ELF-1 (cell line): Measurements from ENCODE around the gene MCRIP1.
"Not testable (repeated sequence)": the region's sequence is repeated elsewhere in the genome, so short reads cannot be mapped to it uniquely, and the experiment has no call there.

Experiments used
- DNase-seq: peaks from one replicate; pipeline ENCODE4 v3.0.0-alpha.2; 2016; ENCODE audit warnings: low read depth, low spot score

Gene MCRIP1

DNA sequence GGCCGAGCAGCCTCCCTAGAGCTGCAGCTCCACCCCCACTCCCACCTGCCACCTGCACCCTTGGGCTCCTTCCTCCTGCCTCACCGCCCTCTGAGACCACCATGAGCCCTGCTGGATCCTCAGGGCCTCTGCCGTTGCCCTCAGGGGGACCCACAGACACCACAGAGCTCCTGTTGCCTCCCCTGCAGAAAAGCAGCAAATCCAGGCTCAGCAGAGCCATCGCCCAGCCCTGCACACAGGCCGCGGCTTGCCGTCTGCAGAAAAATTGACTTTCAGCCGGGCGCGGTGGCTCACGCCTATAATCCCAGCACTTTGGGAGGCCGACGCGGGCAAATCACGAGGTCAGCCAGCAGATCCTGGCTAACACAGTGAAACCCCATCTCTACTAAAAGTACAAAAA, 8.8 kb upstream of the MCRIP1 start:
- DNase-seq, result no peak

DNA sequence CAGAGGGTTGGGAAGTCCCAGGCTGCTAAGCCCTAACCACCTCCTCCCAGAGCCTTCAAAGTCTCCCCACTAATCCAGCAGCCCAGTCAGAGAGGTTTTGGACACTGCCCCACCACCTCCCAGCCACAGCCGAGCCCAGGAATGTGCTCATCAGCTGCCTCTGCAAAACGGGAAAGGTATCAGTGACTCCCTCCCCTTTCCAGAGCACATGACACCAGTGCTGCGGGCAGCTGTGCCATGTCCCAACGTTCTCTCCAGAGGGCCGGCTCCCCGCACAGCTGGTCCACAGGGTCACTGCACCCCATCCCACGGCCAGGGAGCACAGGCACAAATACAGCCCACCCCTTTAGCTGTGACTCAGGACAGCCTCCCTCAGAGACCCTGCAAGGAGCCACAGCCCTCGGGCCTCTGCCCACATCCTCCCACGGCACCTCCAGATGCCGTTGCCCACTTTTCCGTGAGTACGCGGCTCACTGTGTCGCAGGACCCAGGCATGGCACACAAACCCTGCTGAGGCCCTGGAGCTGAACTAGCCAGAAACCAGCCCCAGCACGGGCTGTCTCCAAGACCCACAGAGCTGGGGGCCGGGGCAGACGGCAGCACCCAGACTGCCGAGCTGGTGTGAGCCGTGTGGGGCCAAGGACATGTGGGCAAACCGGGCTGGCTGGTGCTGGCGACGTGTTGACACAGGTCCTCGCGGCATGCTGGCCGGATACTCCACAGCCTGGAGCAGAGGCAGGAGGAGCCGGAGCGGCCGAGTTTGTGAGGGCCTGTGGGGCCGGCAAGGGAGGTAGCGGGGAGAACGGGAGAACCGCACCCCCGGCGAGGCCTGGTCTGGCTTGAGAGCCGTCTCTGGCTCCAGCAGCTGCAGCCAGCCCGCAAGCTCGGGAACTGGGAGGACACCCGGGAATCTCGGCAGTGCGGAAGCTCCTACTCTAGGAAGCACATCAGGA, 8.0 kb upstream of the MCRIP1 start:
- DNase-seq, result peak; percentile 77

GRCh38 chr17:81840059-81840458, 7.0 kb upstream of the MCRIP1 start:
- DNase-seq, result not testable (repeated sequence)

- DNase-seq, result no peak
These were observed 6.2 kb upstream of the MCRIP1 start for GRCh38 chr17:81839301-81839700.

- DNase-seq, result peak; percentile 91
These were observed 5.7 kb upstream of the MCRIP1 start for GRCh38 chr17:81838753-81839255.

- DNase-seq, result no peak
These were observed 4.5 kb upstream of the MCRIP1 start for GRCh38 chr17:81837641-81838040.

DNA sequence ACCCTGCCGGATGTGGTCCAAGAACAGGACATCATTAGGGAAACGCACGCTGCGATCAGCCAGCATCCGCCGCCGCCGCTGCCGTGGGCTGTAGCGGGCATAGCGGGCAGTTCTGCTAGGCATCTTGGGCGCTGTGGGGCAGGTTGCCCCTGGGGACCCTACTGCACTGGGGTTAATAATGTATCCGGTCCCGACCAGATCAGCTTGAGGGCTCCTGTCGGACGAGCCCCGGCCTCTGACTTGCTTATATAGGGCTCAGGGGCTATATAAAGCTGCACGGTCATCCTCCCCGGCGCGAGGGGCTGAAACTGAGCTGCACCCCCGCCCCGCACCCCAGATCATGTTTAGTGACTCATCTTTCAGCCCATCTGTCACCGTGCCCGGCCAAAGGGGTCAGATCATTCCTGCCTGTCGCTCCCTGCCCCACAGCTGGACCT, 1.8 kb upstream of the MCRIP1 start, which contains the start of gene PPP1R27:
Gene PPP1R27, minus strand, starts transcription at position 220 of the 437 bp plus-strand sequence. Its CDS starts 97 bp downstream, at position 123.
- DNase-seq, result no peak

DNA sequence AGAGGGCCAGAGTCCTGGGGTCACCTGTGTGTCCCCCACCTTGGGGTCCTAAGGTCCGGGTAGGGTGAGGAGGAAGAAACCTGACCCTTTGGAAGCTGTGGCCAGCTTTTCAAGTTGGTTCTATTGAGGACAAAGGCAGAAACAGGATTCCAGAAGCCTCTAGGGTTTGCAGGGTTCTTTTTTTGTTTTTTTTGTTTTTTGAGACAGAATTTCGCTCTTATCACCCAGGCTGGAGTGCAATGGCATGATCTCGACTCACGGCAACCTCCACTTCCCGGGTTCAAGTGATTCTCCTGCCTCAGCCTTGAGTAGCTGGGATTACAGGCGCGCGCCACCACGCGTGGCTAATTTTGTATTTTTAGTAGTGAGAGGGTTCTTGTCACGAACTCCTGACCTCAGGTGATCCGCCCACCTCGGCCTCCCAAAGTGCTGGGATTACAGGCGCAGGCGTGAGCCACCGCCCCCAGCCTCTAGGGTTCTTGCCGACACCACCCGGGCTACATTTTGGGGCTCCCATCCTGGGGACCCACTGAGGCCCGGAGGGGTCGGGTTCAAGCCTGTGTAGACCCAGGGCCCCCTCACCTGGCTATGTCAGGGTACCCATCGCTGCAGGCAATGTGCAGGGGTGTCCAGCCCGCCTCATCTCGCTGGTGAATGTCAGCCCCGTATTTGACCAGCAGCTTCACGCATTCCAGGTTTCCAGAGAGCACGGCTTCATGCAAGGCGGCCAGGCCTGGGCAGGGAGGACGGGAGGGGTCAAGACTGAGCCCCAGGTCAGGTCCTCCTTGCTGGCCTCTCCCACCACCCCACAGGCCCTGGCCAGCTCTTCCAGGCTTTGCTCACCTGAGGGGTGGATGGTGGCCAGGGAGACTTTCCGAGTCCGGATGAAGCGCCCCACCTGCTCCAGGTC, 1.1 kb upstream of the MCRIP1 start:
- no peak for DNase-seq

- DNase-seq, result no peak
These were observed 407 bp downstream of the MCRIP1 start for GRCh38 chr17:81832608-81833159.

DNA sequence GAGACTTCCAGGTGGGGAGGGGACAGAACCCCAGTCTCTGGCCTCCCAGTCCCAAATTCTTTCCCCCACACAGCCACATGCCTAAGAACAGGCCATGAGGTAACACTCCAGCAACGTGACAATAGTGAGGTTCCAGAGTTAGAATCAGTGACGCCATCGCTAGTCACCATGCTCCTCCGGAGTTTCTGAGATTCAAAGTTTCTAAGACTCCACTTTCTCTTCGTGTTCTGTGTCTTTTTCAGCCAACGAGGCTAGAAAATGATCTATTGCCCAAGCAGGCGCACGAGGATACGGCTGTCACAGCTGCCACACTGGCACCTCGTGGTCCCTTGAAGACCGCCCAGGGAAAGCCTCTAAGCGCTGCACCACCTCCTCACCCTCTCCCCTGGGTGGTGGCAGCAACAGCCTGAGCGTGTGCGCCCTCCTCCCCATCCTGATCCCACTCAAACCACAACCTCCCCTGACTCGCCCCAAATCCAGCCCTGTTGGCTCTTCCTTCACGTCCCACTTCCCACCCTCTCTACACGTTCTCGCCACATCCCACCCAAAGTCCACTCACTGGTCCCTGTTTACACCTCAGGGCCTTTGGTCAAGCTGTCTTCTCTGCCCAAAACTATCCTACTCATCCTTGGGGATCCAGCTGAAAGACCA, 1.0 kb downstream of the MCRIP1 start:
- DNase-seq, result no peak

DNA sequence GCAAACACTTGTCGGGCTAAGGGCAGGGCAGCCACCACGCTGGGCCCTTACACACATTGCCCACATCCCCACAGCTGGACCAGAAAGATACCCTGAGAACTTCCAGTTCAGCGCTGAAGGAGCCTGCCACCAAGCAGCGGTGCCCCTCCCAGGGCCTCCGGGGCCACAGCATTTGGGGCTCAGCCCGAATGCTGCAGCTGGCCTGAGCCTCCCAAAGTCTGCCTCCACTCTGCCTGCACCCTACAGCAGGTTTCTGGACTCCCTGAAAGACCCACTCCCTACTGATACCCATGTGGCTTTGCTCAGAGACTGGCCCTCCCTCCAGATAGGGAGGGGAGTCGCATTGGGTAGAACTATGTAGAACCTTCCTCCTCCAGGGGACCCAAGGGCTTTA, 1.5 kb downstream of the MCRIP1 start:
- no peak for DNase-seq

DNA sequence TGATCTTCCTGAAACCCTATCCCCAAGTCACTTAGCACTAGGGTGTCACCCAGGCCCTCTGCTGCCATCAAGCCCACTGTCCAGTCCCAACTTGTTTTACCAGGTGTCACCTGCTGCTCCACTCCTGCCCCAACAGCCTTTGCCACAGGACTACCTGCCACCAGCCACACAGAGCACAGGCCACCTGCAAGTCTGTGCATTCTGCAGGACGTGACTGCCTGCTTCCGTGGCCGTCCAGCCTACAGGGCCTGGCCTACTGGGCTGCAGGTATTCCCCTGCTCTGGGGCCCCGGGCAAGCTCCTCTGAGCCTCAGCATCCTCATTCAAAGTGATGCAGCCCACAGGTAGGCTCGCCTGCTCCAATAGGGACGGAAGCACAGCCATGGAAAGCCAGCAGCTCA, 3.2 kb downstream of the MCRIP1 start:
- no peak for DNase-seq

DNA sequence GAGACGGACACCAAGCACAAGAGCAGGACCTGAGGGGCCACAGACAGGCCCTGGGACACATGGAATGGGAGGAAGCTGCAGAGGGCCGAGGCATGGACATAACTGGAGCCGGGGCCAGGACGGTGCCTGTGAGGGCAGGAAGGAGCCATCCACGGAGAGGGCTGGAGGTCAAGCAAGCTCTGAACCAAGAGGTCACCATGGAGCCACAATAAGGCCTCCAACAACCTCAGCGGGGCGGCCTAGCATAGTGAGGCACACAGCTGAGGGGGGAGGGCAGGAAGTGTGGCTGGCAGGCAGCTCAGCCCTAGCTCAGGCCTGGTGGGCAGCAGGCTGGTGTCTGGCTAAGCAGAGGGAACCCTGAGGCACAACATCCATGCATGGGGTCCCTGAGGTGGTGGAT, 4.4 kb downstream of the MCRIP1 start:
- DNase-seq, result no peak

GRCh38 chr17:81825841-81826466, 7.1 kb downstream of the MCRIP1 start:
- DNase-seq, result peak; percentile 35

GRCh38 chr17:81824595-81824994, 8.5 kb downstream of the MCRIP1 start:
- no peak for DNase-seq

GRCh38 chr17:81823820-81824550, 9.1 kb downstream of the MCRIP1 start:
- DNase-seq, result no peak

GRCh38 chr17:81822996-81823819, 9.9 kb downstream of the MCRIP1 start:
- no peak for DNase-seq

DNA sequence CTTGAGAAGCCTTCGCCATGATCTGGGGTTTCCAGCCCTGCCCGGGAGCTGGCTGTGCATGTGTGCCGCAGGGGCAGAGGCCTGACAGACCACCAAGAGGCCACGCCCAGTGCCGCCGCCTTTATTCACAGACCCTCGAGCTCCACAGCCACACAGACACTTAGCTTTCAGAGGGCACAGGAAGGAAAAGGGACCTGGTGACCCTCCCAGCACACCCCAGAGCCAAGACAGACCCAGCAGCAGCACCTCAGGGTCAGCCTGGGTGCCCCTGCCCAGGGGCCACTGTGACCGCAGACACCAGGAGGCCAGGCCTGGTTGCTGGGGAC, 10.8 kb downstream of the MCRIP1 start:
- DNase-seq, result no peak

- peak; percentile 79 for DNase-seq
These were observed 11.3 kb downstream of the MCRIP1 start for GRCh38 chr17:81821603-81822311.
